Ascending aorta (tissue), 2 donors: Measurements from ENCODE around the gene STK11IP. TPM values are rescaled to one million over a fixed set of nuclear protein-coding genes. Genes with fewer than 3 reads are reported as not detected.

Experiments used
- DNase-seq, 2 donors: peaks; one replicate each; pipeline ENCODE4 v3.0.0-alpha.2; 2019; ENCODE audit warnings: low spot score in 2 of 2
- H3K27ac ChIP-seq, 2 donors: fragments of 200-600 bp; sonication (generic); one replicate each; pipeline ENCODE4 v1.5.1; 2016 to 2017; ENCODE audit warnings: mild to moderate bottlenecking in 1 of 2
- H3K27me3 ChIP-seq: fragments of 200-600 bp; sonication (generic); one replicate; pipeline ENCODE4 v1.5.1; 2017
- H3K36me3 ChIP-seq, 2 donors: fragments of 200-600 bp; sonication (generic); one replicate each; pipeline ENCODE4 v1.5.1; 2016
- H3K4me1 ChIP-seq, 2 donors: fragments of 200-600 bp; sonication (generic); one replicate each; pipeline ENCODE4 v1.5.1; 2016 to 2017; ENCODE audit warnings: mild to moderate bottlenecking in 1 of 2
- H3K4me3 ChIP-seq, 2 donors: fragments of 200-600 bp; sonication (generic); one replicate each; pipeline ENCODE4 v1.5.1; 2016 to 2017; ENCODE audit warnings: mild to moderate bottlenecking in 1 of 2
- H3K9me3 ChIP-seq, 2 donors: fragments of 200-600 bp; sonication (generic); one replicate each; pipeline ENCODE4 v1.5.1; 2016
- CTCF ChIP-seq, 3 experiments: fragments of 200-600 bp in 2 of 3; fragments of 450-650 bp in 1 of 3; sonication (generic) in 2 of 3; IDR thresholded peaks; one replicate each; pipeline ENCODE4 v1.5.1; 2016 to 2019; ENCODE audit warnings: antibody characterized with exemption in 3 of 3, mild to moderate bottlenecking in 1 of 3, moderate library complexity in 1 of 3
- intact Hi-C: fragments of 100-400 bp; cut with DNase I; formaldehyde crosslinking; loops from one replicate; pipeline ENCODE4 v1.15.1; 2023
- total RNA-seq: library from RNA; depleted of rRNA; stranded (reverse); fragments of >200 nt; gene quantifications from one replicate; pipeline ENCODE4 v1.1.0, GENCODE V29; 2016

Gene STK11IP
- total RNA-seq, 1 donor from 2014 or later: 138 TPM

DNA sequence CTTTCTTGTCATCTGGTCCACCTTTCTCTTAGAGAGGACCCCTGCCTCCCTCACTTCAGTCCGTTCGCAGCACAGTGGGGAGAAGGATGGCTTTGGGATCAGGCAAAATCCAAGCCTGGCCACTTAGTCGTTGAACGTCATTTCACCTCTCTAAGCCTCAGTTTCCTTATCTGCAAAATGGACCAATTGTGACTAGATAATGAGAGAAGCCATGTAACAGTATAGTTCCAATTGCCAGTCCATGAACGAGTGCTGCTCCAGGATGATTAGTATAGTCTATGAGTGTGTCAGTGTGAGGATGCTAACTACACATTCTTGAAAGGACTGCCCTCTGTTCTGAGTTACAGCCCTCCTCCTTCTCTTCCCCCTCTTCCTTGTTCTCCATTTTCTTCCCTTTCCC, 24.5 kb upstream of the STK11IP start:
- H3K4me3 ChIP-seq: no peak overlapping the region
- no peaks in the 10 kb centered on the region for H3K9me3 ChIP-seq
- no peak overlapping the region for H3K27ac ChIP-seq
- DNase-seq: no peak
- no peaks in the 10 kb centered on the region for H3K27me3 ChIP-seq
- intact Hi-C loops: no loop called here
- no peaks in the 10 kb centered on the region for H3K36me3 ChIP-seq
- TF ChIP-seq CTCF (IDR thresholded peaks at IDR 0.05): no peak
- H3K4me1 ChIP-seq: peaks cover 0 to 12% of the 10 kb centered on the region in 2 donors

DNA sequence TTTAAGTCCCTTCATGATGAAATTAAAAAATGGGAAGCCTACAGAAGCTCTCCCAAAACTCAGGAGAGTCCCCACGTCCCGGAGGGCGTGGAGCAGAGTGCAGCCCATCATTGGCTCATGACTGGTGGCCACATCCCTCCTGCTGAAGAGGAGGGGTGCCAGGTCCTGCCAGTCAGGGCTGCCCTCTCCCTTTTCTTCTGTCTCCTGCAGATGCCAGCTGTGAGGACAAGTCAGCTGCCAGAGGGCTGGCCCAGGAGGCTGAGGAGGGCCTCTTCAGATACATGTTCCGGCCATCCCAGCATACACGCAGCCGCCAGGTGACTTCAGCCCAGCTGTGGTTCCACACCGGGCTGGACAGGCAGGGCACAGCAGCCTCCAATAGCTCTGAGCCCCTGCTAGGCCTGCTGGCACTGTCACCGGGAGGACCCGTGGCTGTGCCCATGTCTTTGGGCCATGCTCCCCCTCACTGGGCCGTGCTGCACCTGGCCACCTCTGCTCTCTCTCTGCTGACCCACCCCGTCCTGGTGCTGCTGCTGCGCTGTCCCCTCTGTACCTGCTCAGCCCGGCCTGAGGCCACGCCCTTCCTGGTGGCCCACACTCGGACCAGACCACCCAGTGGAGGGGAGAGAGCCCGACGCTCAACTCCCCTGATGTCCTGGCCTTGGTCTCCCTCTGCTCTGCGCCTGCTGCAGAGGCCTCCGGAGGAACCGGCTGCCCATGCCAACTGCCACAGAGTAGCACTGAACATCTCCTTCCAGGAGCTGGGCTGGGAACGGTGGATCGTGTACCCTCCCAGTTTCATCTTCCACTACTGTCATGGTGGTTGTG, 23.0 kb upstream of the STK11IP start:
- Histone ChIP-seq H3K9me3 (no peaks in the 10 kb centered on the region), H3K27ac (no peak overlapping the region), H3K27me3 (no peaks in the 10 kb centered on the region), H3K4me3 (no peak overlapping the region), H3K4me1 (peaks cover 0 to 12% of the 10 kb centered on the region in 2 donors), H3K36me3 (no peaks in the 10 kb centered on the region)
- intact Hi-C loops: no loop called here
- DNase-seq: no peak
- no peak for TF ChIP-seq CTCF (IDR thresholded peaks at IDR 0.05)

DNA sequence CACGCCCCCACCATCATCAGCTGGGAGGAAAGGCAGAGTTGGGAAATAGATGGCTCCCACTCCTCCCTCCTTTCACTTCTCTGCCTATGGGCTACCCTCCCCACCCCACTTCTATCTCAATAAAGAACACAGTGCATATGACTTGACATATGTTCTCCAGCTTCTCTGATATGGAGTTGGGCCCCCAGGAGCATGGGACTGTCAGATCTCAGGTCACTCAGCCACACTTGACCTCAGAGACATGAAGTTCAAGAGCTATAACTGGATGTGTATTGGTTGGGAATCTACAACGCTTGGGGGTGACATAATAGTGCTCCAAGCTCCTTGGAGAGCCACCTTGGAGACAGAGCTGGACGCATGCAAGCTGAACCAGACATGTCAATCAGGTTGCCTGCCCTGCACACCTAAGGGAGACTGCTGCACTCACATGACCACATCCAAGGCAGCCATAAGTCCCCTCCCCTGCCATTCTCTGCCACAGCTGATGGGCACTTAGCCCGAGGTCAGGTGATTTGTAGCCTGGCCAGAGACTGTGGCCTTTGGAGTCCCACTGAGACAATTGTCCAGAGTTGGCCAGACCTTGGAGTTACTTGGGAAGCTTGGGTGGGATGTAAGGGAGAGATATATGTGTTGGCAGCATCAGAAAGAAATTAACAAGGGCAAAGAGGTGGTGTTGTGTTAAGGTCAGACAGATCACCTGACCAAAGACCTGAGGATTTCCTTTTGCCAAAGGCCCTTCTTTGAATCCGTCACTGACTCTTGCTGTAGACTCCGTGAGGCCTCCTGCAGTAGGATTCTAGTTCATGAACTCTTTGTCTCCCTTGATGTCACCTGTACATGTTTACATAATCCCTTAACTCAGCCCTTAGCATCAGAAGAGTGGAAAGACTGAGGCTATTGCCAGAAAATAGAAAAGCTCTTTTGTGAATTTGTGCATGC, 21.8 kb upstream of the STK11IP start:
- DNase-seq: no peak
- no peak for TF ChIP-seq CTCF (IDR thresholded peaks at IDR 0.05)
- no peaks in the 10 kb centered on the region for H3K27me3 ChIP-seq
- intact Hi-C loops: no loop called here
- H3K9me3 ChIP-seq: no peaks in the 10 kb centered on the region
- H3K27ac ChIP-seq: no peak overlapping the region
- H3K36me3 ChIP-seq: no peaks in the 10 kb centered on the region
- peaks cover 0 to 7% of the 10 kb centered on the region in 2 donors for H3K4me1 ChIP-seq
- H3K4me3 ChIP-seq: no peak overlapping the region

GRCh38 chr2:219576505-219577388, 20.9 kb upstream of the STK11IP start:
- H3K9me3 ChIP-seq: no peaks in the 10 kb centered on the region
- no peak overlapping the region for H3K27ac ChIP-seq
- no peak for DNase-seq
- intact Hi-C loops: no loop called here
- no peaks in the 10 kb centered on the region for H3K27me3 ChIP-seq
- no peak for TF ChIP-seq CTCF (IDR thresholded peaks at IDR 0.05)
- no peaks in the 10 kb centered on the region for H3K36me3 ChIP-seq
- H3K4me1 ChIP-seq: peaks cover 0 to 3% of the 10 kb centered on the region in 2 donors
- H3K4me3 ChIP-seq: no peak overlapping the region
